Sigmoid colon (tissue), 7 donors: ENCODE measurements around the gene DCTN5. TPM values are rescaled to one million over a fixed set of nuclear protein-coding genes. Genes with fewer than 3 reads are reported as not detected.

ENCODE experiments used
- DNase-seq: peaks from one replicate; pipeline ENCODE4 v3.0.0-alpha.2; 2019
- H3K27ac ChIP-seq, 4 donors: fragments of 200-600 bp; sonication (generic); one replicate each; pipeline ENCODE4 v1.5.1; 2016 to 2019; ENCODE audit warnings: mild to moderate bottlenecking in 1 of 4
- H3K27me3 ChIP-seq, 3 donors: fragments of 200-600 bp; sonication (generic); one replicate each; pipeline ENCODE4 v1.5.1; 2019; ENCODE audit warnings: mild to moderate bottlenecking in 1 of 3
- H3K36me3 ChIP-seq, 4 donors: fragments of 200-600 bp; sonication (generic); one replicate each; pipeline ENCODE4 v1.5.1; 2016 to 2019
- H3K4me1 ChIP-seq, 4 donors: fragments of 200-600 bp; sonication (generic); one replicate each; pipeline ENCODE4 v1.5.1; 2017 to 2019
- H3K4me3 ChIP-seq, 4 donors: fragments of 200-600 bp; sonication (generic); one replicate each; pipeline ENCODE4 v1.5.1; 2017 to 2019; ENCODE audit warnings: mild to moderate bottlenecking in 2 of 4, moderate library complexity in 1 of 4
- H3K9me3 ChIP-seq, 4 donors: fragments of 200-600 bp in 3 of 4; sonication (generic) in 3 of 4; one replicate each; pipeline versions ENCODE4 v1.5.1 to v1.6.1; 2013 to 2019
- EP300 ChIP-seq, 4 donors: sonication (generic); formaldehyde crosslinking; IDR thresholded peaks; one replicate each; pipeline ENCODE4 v1.6.1; 2017; ENCODE audit warnings: antibody characterized with exemption in 4 of 4
- POLR2A ChIP-seq, 2 donors: fragments of 450-650 bp; IDR thresholded peaks; one replicate each; pipeline ENCODE4 v1.6.1; 2016; ENCODE audit warnings: antibody characterized with exemption in 2 of 2, mild to moderate bottlenecking in 2 of 2, moderate library complexity in 2 of 2
- POLR2AphosphoS5 ChIP-seq, 4 donors: sonication (generic); formaldehyde crosslinking; IDR thresholded peaks; one replicate each; pipeline ENCODE4 v1.6.1; 2017; ENCODE audit warnings: antibody characterized with exemption in 4 of 4
- WGBS, 2 donors: extraction: QIAGEN DNeasy Blood & Tissue Kit; methylation state at CpG; one replicate each; pipeline ENCODE4 v1.1.7; 2013; 5-methylcytosine and 5-hydroxymethylcytosine counted together
- intact Hi-C: fragments of 100-400 bp; cut with DNase I; formaldehyde crosslinking; loops from one replicate; pipeline ENCODE4 v1.15.1; 2023
- polyA plus RNA-seq, 3 donors: library from polyadenylated mRNA; stranded (reverse); fragments of 200-250 nt; gene quantifications; one replicate each; pipeline ENCODE4 v1.2.3, GENCODE V29; 2013
- total RNA-seq, 4 donors: library from RNA; depleted of rRNA; stranded (reverse); fragments of >200 nt; gene quantifications; one replicate each; pipeline ENCODE4 v1.1.0, GENCODE V29; 2016
- TF ChIP-seq, protein P1 (sequence below), 4 experiments: fragments of 450-650 bp in 3 of 4; fragments of 200-600 bp in 1 of 4; IDR thresholded peaks; one replicate each; pipeline ENCODE4 v1.5.1; 2016 to 2019; ENCODE audit warnings: antibody characterized with exemption in 4 of 4, mild to moderate bottlenecking in 3 of 4, moderate library complexity in 2 of 4
- donor health status: healthy with polysubstance abuse.
- donor health status: Bipolar disorder and iron deficiency.
- donor health status: healthy.

Gene DCTN5
- total and polyA plus RNA-seq, 7 donors: 13.2 to 41.4 (median 30.1) TPM

DNA sequence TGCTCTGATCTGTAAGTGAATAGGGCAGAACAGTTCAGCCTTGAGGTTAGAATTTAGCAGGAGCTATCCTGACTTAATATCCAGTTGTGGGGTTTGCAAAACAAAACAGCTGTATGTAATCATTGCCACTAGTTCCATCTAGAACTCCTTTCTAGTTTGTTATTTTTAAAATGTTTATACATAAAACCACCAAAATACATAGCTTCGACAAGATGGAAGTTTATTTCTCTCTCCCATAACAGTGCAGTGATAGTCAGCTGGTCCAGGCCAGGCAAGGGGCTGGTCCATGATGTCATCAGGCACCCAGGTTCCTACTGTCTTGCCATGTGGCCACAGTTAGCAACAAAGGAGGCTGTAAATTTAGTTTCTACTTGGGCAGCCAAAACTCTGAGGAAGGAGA, 27.0 kb downstream of the DCTN5 start:
- Histone ChIP-seq H3K27ac (no peak overlapping the region), H3K9me3 (no peaks in the 10 kb centered on the region), H3K4me1 (no peaks in the 10 kb centered on the region), H3K4me3 (no peak overlapping the region), H3K36me3 (peaks cover 4 to 94% (median 47%) of the 10 kb centered on the region in 4 donors), H3K27me3 (no peaks in the 10 kb centered on the region)
- WGBS, 2 donors: 78 to 80% methylated on average over 1 of the region's 1 CpG
- no peak for DNase-seq
- TF ChIP-seq POLR2A (IDR thresholded peaks at IDR 0.05): no peak
- TF ChIP-seq, protein P1, sequence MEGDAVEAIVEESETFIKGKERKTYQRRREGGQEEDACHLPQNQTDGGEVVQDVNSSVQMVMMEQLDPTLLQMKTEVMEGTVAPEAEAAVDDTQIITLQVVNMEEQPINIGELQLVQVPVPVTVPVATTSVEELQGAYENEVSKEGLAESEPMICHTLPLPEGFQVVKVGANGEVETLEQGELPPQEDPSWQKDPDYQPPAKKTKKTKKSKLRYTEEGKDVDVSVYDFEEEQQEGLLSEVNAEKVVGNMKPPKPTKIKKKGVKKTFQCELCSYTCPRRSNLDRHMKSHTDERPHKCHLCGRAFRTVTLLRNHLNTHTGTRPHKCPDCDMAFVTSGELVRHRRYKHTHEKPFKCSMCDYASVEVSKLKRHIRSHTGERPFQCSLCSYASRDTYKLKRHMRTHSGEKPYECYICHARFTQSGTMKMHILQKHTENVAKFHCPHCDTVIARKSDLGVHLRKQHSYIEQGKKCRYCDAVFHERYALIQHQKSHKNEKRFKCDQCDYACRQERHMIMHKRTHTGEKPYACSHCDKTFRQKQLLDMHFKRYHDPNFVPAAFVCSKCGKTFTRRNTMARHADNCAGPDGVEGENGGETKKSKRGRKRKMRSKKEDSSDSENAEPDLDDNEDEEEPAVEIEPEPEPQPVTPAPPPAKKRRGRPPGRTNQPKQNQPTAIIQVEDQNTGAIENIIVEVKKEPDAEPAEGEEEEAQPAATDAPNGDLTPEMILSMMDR (IDR thresholded peaks at IDR 0.05): no peak
- TF ChIP-seq POLR2AphosphoS5 (IDR thresholded peaks at IDR 0.05): no peak
- no peak for TF ChIP-seq EP300 (IDR thresholded peaks at IDR 0.05)
- intact Hi-C loops: no loop called here

DNA sequence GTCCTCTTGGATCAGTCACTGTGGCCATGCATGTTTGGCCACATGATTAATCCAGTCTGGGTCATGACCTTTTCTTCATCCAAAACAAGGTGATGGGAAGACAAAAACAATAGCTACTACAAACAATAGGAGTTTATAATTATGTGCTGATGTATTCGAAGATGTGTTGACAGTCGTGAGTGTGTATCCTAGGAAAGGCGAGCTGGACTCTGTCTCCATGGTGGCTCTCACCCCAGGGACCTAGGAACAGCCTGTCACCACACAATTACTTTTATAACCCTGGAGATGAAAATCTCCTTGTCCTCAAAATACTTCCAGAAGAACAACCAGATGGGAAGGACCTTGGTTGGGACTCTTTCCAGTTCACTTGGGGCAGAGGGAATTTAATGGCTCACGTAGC, 27.6 kb downstream of the DCTN5 start:
- DNase-seq: no peak
- TF ChIP-seq EP300 (IDR thresholded peaks at IDR 0.05) (no peak), POLR2AphosphoS5 (IDR thresholded peaks at IDR 0.05) (no peak), POLR2A (IDR thresholded peaks at IDR 0.05) (no peak)
- TF ChIP-seq, protein P1 (IDR thresholded peaks at IDR 0.05): no peak
- WGBS, 2 donors: 95 to 97% methylated on average over 4 of the region's 4 CpGs
- Histone ChIP-seq H3K36me3 (peaks cover 4 to 88% (median 41%) of the 10 kb centered on the region in 4 donors), H3K4me1 (no peaks in the 10 kb centered on the region), H3K9me3 (no peaks in the 10 kb centered on the region), H3K27ac (no peak overlapping the region), H3K27me3 (no peaks in the 10 kb centered on the region), H3K4me3 (no peak overlapping the region)
- intact Hi-C loops: no loop called here

DNA sequence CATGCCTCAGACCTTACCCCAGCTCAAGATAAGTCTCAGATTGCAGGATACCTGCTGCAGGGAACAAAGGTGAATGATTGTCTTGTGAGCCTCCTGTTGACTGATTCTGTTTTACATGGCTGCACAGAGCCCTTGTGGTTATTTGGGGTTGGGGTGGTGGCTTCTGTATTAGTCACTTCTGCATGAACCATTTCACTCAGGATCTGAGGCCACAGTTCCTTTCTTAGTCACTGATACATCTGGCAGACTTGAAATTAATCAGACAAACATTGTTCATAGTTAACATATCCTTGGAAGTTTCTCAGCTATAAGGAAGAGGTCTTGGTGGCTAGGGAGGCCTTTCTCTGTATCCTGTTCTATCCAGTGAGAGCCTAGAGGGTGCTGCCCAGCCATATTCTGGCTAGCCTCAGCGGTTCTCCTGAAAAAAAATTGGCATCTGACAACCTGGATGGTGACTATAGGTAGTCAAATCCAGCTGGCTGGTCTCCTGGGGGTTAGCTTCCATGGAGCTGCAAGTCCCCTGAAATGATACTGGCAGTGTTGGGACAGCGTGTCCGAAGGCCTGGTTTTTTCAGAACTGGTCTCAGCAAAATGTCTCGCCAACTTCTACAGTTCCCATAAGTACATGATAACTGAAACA, 29.0 kb downstream of the DCTN5 start:
- no peak for DNase-seq

DNA sequence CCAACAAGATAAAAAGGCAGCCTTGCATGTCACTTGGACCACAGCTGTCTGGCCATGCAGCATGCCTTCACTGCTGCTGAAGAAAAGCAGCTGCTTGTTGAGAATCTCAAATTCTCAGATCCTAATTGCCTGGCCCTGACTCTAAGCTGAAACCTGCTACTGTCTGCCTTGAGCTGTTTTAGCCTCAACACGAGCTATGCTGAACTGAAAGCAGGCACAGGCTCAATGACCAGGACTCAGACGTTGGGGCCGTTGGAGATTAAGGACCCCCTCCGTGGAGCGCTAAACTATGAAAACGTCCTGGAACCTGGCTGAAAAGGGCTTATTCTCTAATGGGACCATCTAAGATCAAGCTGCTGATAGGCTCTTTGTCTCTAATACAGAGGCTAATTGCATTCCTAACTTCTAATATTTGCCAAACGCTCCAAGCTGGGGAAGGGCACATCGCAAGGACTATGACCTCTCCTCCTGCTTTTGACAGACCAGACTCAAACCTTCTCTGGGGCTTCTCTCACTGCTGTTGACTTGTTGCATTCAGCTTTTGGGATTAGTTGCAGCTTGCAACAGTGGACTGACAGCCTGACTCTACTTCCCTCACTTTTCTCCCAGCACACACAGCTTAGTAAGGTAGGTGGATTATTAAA, 32.8 kb downstream of the DCTN5 start:
- Histone ChIP-seq H3K4me1 (peaks cover 0 to 11% (median 11%) of the 10 kb centered on the region in 4 donors), H3K36me3 (peaks cover 4 to 46% (median 5%) of the 10 kb centered on the region in 4 donors), H3K27ac (no peak overlapping the region), H3K9me3 (no peaks in the 10 kb centered on the region), H3K4me3 (no peak overlapping the region), H3K27me3 (no peaks in the 10 kb centered on the region)
- WGBS, 2 donors: 86 to 88% methylated on average over 8 of the region's 8 CpGs
- intact Hi-C loops: no loop called here
- DNase-seq: no peak
- TF ChIP-seq, protein P1 (IDR thresholded peaks at IDR 0.05): no peak
- no peak for TF ChIP-seq EP300 (IDR thresholded peaks at IDR 0.05)
- no peak for TF ChIP-seq POLR2AphosphoS5 (IDR thresholded peaks at IDR 0.05)
- TF ChIP-seq POLR2A (IDR thresholded peaks at IDR 0.05): no peak

More for the DNA sequence above, 29.0 kb downstream of the DCTN5 start:
- peaks cover 4 to 84% (median 35%) of the 10 kb centered on the region in 4 donors for H3K36me3 ChIP-seq
- no peaks in the 10 kb centered on the region for H3K9me3 ChIP-seq
- no peak overlapping the region for H3K27ac ChIP-seq
- whole genome bisulfite sequencing, 2 donors: 91% methylated on average over 4 of the region's 4 CpGs
- intact Hi-C loops: no loop called here
- TF ChIP-seq POLR2AphosphoS5 (IDR thresholded peaks at IDR 0.05): no peak
- TF ChIP-seq, protein P1 (IDR thresholded peaks at IDR 0.05): no peak
- TF ChIP-seq EP300 (IDR thresholded peaks at IDR 0.05): no peak
- no peak for TF ChIP-seq POLR2A (IDR thresholded peaks at IDR 0.05)
- no peaks in the 10 kb centered on the region for H3K27me3 ChIP-seq
- no peaks in the 10 kb centered on the region for H3K4me1 ChIP-seq
- H3K4me3 ChIP-seq: no peak overlapping the region
